Fibroblast of gingiva (primary cell): ENCODE results near the gene GAPDH.
"Not testable (repeated sequence)": the region's sequence is repeated elsewhere in the genome, so short reads cannot be mapped to it uniquely, and the experiment has no call there.

ENCODE experiments used
- DNase-seq: peaks from one replicate; pipeline ENCODE4 v3.0.0-alpha.2; 2011; ENCODE audit warnings: low read depth

GAPDH gene

DNA sequence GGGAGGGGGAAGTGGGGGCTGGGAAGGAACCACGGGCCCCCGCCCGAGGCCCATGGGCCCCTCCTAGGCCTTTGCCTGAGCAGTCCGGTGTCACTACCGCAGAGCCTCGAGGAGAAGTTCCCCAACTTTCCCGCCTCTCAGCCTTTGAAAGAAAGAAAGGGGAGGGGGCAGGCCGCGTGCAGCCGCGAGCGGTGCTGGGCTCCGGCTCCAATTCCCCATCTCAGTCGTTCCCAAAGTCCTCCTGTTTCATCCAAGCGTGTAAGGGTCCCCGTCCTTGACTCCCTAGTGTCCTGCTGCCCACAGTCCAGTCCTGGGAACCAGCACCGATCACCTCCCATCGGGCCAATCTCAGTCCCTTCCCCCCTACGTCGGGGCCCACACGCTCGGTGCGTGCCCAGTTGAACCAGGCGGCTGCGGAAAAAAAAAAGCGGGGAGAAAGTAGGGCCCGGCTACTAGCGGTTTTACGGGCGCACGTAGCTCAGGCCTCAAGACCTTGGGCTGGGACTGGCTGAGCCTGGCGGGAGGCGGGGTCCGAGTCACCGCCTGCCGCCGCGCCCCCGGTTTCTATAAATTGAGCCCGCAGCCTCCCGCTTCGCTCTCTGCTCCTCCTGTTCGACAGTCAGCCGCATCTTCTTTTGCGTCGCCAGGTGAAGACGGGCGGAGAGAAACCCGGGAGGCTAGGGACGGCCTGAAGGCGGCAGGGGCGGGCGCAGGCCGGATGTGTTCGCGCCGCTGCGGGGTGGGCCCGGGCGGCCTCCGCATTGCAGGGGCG lies at the start of gene GAPDH:
TSS of gene GAPDH (plus strand) at position 595 of the 772 bp plus-strand sequence. CDS start 316 bp downstream, outside the sequence.
- DNase-seq = peak; percentile 98

DNA sequence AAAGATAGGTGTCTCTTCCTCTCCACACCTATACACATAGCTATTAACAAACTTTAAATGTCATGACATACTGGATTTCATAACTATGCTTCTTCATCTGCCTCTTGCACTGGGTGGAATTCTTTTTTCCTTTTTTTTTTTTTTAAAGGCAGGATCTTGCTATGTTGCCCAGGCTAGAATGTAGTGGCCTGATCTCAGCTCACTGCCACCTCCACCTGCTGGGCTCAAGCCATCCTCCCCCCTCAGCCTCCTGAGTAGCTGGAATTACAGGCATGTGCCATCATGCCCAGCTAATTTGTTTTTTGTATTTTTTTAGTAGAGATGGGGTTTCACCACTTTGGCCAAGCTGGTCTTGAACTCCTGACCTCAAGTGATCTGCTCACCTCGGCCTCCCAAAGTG lies 46.1 kb upstream of the GAPDH start:
- DNase-seq = no peak

DNA sequence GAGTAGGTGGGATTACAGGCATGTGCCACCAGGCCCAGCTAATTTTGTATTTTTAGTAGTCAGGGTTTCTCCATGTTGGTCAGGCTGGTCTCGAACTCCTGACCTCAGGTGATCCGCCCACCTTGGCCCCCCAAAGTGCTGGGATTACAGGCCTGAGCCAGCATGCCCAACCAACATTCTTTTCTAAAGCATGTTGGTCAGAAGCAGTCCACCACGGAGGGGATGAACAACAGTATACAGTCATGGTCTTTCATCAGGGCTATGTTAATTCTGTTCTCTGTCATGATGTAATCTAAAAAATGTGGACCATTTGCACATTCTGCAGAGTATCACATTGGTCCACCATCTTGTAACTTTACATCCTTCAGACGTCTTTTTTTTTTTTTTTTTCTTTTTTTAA lies 44.9 kb upstream of the GAPDH start:
- DNase-seq = no peak

DNA sequence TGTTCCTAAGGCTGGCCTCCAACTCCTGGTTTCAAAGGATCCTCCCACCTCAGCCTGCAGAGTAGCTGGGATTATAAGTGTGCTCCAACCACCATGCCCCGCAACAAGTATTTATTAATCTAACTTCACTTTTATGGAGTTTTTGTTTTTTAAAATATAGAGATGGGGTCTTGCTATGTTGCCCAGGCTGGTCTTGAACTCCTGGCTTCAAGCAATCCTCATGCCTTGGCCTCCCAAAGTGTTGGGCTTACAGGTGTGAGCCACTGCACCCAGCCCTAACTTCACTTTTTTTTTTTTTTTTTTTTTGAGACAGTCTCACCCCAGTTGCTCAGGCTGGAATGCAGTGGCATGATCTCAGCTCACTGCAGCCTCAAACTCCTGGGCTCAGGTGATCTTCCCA lies 43.6 kb upstream of the GAPDH start:
- not testable (repeated sequence) for DNase-seq

DNA sequence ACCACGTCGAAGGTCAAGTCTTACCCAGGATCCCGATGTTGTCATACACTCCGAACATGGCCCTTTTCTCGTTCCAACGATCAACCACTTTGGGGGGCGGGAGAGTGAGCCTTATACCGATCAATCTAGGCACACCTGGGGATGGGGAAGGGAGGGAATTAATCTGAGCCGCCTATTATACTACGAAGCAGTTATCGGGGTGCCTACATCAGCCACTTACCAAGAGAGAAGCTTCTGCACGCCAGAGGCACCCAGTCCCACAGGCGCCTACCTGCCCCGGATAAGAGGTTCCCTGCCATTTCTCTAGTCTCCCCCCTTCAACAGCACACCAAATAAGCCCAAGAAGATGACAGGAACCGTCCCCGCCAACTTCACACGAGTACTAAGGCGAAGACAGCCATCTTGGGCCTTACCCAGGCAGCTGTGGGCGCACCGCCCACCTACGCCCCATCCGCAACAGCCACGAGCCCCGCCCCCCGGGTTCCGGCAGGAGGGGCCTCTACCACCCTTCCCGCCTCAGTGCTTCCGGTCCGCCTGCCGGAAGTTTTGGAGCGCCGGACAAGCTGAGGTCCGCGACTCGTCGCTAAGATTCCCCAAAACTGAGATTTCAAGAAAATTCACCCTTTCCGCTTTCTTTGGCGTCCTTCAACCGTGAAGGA lies 41.4 kb upstream of the GAPDH start, which contains the start of gene MRPL51:
TSS of gene MRPL51 (minus strand) at position 425 of the 659 bp plus-strand sequence. CDS start at position 299, 126 bp downstream.
- peak; percentile 94 for DNase-seq

DNA sequence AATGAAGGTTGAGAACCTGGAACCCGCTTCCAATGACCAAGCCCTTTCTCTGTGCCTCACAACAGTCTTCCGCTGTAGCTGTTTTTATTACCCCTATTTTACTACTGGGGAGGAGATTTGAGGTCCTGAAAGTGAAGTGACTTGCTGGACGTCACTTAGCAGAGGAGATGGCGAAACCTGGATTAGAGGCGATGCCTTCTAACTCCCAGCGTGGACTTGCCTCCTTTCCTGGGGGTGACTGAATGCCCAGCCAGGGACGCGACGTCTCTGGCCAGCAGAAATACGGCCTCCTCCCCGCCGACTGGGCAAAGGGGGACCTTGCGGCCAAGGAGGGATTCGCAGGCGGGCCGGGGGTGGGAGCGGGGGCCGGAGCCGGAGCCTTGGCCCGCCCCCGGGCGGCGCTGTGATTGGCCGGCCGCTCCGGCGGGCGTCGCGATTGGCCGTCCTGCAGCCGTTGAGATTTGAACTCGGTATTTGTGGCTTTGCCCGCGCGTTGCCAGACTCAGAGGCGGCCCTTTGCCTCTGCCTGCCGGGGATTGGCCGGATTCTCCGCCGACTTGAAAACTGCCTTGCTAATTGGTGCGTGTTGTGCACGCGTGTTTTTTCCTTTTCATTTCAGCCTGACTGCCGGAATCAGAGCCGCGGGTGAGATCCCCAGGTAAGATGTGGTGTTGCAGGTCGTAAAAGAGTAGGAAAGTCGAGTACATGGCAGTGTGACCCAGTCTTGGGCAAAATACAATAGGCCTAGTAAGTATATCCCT lies 40.6 kb upstream of the GAPDH start, which contains the start of gene NCAPD2:
TSS of gene NCAPD2 (plus strand) at position 606 of the 761 bp plus-strand sequence. CDS start 997 bp downstream, outside the sequence.
- DNase-seq = peak; percentile 93

DNA sequence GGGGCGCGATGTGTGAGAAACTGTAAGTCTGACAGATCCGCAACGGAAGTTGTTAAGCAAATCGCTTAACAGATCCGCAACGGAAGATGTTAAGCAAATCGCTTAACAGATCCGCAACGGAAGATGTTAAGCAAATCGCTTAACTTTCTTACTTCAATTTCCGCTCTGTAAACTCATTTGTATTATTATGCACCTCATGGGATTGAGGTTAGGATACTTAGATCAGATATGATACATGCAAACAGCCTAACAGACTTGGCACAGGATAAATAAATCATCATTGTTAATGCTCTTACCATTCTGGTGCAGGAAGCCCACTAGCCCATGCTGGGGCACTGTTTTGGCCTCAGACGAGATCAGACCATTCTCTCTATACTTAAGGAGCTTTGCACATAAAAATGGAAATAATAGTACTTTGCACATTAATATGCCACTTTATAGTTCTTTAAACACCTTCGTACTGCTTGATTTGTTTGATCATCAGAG lies 40.0 kb upstream of the GAPDH start:
- no peak for DNase-seq

DNA sequence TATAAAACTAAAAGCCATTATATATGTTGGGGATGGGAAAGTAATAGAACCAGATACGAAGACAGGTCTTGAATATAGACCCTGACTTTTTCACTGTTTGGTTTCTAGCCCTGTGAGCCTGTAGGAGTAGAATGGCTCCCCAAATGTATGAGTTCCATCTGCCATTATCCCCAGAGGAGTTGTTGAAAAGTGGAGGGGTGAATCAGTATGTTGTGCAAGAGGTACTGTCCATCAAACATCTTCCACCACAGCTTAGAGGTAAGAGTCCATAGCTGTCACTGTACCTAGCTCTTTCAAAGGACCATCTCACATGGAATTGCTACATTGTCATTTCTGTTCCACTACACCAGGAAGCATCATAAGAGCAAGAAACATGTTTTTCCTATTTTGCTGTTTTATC lies 39.3 kb upstream of the GAPDH start:
- no peak for DNase-seq

DNA sequence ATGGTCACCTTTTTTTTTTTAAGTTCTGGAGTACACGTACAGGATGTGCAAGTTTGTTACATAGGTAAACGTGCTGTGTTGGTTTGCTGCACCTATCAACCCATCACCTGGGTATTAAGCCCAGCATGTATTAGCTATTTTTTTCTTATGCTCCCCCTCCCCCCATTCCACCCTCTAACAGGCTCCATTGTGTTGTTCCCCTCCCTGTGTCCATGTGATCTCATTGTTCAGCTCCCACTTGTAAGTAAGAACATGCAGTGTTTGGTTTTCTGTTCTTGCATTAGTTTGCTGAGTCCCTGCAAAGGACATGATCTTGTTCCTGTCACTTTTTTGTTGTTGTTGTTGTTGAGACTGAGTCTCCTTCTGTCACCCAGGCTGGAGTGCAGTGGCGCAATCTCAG lies 37.0 kb upstream of the GAPDH start:
- DNase-seq = not testable (repeated sequence)

DNA sequence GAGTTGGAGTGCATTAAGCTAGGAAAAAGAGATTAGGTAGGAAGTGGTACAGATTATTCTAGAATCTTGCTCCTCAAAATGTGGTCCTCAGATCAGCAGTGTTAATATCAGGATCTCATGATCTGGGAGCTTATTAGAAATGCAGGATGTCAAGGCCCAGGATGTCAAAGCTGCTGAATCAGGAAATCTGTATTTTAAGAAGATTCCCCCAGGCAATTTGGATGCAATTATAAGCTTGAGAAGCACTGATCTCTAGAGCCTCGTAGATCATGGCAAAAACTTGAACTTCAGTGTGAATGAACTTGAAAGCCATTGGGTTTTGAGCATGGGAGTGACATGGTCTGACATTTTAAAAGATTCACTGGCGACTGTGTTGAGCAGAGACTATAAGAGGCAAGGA lies 33.9 kb upstream of the GAPDH start:
- DNase-seq = no peak

DNA sequence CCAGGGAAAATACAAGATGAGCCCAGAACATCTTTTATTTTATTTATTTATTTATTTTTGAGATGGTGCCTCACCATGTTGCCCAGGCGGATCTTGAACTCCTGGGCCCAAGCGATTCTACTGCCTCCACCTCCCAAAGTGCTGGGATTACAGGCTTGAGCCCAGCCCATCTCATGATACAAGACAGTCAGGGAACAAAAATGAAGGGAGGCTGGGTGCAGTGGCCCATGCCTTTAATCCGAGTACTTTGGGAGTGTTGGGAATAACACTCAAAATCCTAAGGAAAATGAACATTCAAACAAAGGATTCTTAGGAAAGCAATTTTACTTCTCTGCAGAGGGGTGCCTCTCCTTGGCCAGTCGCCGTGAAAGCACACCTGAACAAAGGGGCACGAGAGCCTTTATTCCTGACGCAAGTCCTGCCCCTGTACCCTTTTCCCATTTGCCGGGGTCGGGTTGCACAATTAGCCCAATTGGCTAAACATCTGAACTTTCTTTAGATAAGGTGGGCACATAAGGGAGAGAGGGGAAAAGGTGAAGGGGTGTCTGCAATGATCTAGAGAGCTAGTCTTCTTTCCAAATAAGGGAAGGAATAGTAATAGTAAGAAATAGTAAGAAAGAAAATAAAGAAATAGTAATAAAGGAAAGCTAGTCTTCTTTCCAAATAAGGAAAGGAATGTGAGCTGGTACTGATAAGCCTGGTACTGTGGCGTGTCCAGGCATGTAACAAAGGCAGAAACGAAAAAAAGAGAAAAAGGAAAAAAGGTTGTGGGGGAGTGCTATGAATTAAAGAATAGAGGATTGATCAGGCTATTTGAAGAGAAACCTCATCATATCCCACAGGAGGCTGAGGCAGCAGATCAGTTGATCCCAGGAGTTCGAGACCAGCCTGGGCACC lies 27.0 kb upstream of the GAPDH start:
- no peak for DNase-seq

DNA sequence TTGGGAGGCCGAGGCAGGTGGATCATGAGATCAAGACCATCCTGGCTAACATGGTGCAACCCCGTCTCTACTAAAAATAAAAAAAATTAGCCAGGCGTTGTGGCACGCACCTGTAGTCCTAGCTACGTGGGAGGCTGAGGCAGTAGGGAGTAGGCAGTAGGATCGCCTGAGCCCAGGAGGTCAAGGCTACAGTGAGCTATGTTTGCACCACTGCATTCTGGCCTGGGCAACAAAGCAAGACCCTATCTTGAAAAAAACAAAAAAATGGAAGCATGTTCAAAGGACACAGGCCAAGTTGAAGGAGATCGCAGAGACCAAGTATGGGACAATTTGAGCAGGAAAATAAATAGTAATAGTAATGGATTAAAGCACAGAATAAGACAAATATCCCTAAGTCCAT lies 26.2 kb upstream of the GAPDH start:
- no peak for DNase-seq

DNA sequence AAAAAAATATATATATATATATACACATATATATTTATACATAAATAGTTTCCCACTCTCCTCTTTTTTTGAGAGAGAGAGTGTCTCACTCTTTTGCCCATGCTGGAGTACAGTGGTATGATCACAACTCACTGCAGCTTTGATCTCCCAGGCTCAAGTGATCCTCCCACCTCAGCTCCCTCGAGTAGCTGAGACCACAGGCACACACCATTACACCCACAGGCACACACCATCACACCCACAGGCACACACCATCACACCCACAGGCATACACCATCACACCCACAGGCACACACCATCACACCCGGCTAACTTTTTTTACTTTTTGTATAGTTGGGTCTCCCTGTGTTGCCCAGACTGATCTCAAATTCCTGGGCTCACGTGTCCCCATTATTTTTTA lies 14.1 kb upstream of the GAPDH start:
- no peak for DNase-seq

DNA sequence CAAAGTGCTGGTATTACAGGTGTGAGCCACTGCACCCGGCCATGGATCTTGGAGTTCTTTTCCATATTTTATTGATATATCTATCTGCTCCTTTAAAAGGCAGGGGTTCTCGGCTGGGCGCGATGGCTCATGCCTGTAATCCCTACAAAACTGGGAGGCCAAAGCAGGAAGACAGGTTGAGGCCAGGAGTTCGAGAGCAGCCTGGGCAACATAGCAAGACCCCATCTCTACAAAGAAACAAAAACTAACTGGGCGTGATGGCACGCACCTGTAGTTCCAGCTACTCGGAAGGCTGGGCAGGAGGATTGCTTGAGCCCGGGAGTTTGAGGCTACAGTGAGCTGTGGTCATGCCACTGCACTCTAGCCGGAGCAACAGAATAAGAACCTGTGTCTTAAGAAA lies 12.1 kb upstream of the GAPDH start:
- DNase-seq = no peak

DNA sequence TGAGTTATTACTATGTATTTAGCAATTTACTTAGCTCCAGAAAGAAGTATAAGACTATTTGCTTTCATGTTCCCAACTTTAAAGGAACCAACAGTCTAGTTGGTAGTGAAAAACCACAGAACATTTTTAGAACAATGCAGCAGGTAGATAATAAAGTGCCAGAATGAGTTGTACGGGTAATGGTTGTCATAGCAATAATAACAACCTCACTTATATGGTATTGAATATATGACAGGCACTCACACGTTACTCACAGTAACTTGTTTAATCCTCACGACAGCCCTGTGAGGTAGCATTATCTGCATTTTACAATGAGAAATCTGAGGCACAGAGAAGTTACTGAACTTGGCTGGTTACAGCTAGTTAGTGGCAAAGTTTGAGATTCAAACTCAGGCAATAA lies 10.6 kb upstream of the GAPDH start:
- no peak for DNase-seq

DNA sequence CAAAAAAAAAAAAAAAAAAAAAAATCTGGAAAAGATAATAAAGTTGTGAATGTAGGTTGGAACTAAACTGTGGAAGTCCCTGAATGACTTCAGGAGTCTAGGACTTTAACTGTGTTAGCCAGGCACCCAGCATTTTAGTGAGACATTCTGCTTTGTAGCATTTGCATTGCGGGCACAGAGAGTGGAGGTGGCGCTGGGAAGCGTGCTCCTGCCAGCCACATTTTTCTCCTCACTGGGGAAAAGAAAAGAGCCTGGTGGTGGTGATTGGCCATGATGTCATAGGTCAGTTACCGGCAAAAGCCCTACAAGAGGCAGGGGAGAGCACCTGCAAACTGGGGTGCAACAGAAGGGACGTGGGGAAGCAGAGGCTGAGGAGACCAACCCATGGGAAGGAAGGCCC lies 9.7 kb upstream of the GAPDH start:
- no peak for DNase-seq

DNA sequence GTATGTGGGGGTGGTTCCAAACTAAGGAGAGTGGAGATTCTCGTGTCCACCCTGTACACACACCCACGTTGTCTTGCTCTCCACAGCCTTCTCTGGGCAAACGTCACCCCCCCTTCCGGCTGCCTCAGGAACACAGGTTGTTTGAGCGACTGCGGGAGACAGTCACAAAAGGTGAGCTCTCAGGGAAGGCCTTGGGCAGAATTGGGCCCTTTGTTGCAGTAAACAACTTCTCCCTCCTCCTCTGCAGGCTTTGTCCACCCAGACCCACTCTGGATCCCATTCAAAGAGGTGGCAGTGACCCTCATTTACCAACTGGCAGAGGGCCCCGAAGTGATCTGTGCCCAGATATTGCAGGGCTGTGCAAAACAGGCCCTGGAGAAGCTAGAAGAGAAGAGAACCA lies 8.1 kb upstream of the GAPDH start:
- no peak for DNase-seq

DNA sequence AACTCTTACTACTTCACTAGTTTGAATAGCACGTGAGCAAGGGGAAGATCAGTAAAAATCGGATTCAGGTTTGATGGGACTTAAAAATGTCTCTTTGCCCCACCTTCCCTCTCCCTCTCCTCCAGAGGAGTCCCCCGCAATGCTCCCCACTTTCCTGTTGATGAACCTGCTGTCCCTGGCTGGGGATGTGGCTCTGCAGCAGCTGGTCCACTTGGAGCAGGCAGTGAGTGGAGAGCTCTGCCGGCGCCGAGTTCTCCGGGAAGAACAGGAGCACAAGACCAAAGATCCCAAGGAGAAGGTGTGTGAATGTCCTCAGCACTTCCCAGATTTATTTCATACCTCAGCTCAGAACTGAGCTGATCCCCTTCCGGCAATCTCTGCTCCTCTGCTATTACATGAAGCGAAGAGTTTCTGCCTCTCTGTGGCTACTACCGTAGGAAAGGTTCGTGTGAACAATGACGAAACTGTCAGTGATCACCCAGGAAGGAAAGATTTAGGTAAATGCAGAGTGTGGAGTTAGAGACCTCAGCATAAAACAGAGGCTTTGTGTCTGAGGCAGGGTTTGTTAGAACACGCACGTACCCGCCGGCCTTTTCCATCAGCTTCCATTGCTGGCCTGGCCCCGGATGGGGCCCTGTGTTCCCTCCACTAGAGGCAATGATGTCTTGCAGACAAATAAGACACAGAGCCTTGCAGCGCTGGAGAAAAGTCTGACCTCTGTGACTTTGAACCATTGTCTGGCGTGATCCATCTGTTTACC lies 7.4 kb upstream of the GAPDH start:
- no peak for DNase-seq

DNA sequence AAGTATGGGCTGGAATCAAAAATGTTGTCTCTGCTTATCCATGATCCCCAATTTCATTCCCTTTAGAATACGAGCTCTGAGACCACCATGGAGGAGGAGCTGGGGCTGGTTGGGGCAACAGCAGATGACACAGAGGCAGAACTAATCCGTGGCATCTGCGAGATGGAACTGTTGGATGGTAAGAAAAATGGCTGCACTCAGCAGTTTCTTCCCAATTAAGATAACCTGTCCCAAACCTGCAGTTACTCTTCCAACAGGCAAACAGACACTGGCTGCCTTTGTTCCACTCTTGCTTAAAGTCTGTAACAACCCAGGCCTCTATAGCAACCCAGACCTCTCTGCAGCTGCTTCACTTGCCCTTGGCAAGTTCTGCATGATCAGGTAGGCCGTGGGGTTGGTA lies 6.6 kb upstream of the GAPDH start:
- DNase-seq = no peak

DNA sequence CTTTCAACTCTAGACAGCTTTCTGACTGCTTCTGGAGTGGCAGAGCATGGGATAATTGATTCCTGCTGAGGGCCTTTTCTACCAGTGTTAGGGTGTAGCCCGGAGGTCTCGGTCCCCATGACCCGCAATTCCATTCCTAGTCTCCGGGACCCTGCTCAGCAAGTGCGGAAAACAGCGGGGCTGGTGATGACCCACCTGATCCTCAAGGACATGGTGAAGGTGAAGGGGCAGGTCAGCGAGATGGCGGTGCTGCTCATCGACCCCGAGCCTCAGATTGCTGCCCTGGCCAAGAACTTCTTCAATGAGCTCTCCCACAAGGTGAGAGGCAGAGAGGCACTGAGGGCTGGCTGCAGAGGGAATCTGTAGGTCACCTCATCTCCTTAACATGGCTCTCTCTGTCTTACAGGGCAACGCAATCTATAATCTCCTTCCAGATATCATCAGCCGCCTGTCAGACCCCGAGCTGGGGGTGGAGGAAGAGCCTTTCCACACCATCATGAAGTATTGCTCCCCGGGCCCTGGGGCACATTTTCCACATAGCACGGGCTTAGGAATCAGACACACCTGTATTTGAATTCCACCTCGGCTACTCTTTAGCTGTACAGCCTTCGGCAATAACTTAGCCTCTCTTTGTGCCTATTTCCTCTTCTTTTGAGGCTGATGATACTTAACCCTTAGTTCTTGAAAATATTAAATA lies 5.6 kb upstream of the GAPDH start:
- no peak for DNase-seq
